A673 (cell line): ENCODE measurements around the gene RNF123. TPM values are rescaled to one million over a fixed set of nuclear protein-coding genes. Genes with fewer than 3 reads are reported as not detected.

Source experiments
- BruUV-seq: library from RNA; stranded (reverse); fragments of 400-500 nt; replicated peaks from 2 replicates; lab custom pipeline; 2021; lab: Mats Ljungman, UMichigan
- CTCF ChIA-PET: fragments of 300-600 bp; sonication (Branson Sonifier 250); formaldehyde crosslinking; loops from one replicate; lab custom pipeline; 2022; ENCODE audit warnings: antibody characterized with exemption; lab: Charles Lee
- POLR2A ChIA-PET: fragments of 300-600 bp; sonication (Branson Sonifier 250); formaldehyde crosslinking; loops from one replicate; lab custom pipeline; 2022; ENCODE audit warnings: antibody characterized with exemption; ENCODE audit not compliant: low non-redundant PET; lab: Charles Lee
- DNase-seq: peaks from one replicate; pipeline ENCODE4 v3.0.0-alpha.2; 2015; ENCODE audit warnings: low spot score
- H3K27ac ChIP-seq: fragments of 200-600 bp; sonication (generic); 2 replicates; pipeline ENCODE4 v1.5.1; 2016; ENCODE audit warnings: mixed run types, low read depth, mild to moderate bottlenecking, mixed read lengths, antibody characterized with exemption, low read length; ENCODE audit not compliant: poor library complexity, severe bottlenecking
- H3K27me3 ChIP-seq: fragments of 200-600 bp; sonication (generic); replicated peaks from 2 replicates; pipeline ENCODE4 v1.6.1; 2017; ENCODE audit warnings: mixed run types, low read depth, mild to moderate bottlenecking, mixed read lengths, antibody characterized with exemption, low read length; ENCODE audit not compliant: insufficient read depth, poor library complexity
- H3K36me3 ChIP-seq: fragments of 200-600 bp; sonication (generic); 2 replicates; pipeline ENCODE4 v1.6.1; 2016; ENCODE audit warnings: mixed run types, mild to moderate bottlenecking, mixed read lengths, antibody characterized with exemption, low read length; ENCODE audit not compliant: insufficient read depth, poor library complexity, severe bottlenecking
- H3K4me1 ChIP-seq: fragments of 200-600 bp; sonication (generic); 2 replicates; pipeline ENCODE4 v1.6.1; 2017; ENCODE audit warnings: mixed run types, mild to moderate bottlenecking, mixed read lengths, antibody characterized with exemption, low read length; ENCODE audit not compliant: insufficient read depth, poor library complexity, severe bottlenecking
- H3K4me3 ChIP-seq: fragments of 200-600 bp; sonication (generic); 2 replicates; pipeline ENCODE4 v1.5.1; 2016; ENCODE audit warnings: low read depth, mixed run types, mild to moderate bottlenecking, mixed read lengths, low read length; ENCODE audit not compliant: poor library complexity, severe bottlenecking
- H3K9me3 ChIP-seq: fragments of 200-600 bp; sonication (generic); 2 replicates; pipeline ENCODE4 v1.6.1; 2016; ENCODE audit warnings: mixed run types, low read depth, mild to moderate bottlenecking, mixed read lengths, antibody characterized with exemption, low read length; ENCODE audit not compliant: poor library complexity, severe bottlenecking
- EZH2 ChIP-seq: fragments of 200-600 bp; sonication (generic); IDR thresholded peaks from 2 replicates; pipeline ENCODE4 v1.6.1; 2017; ENCODE audit warnings: borderline replicate concordance, low read depth, mild to moderate bottlenecking, mixed read lengths, antibody characterized with exemption, low read length; ENCODE audit not compliant: poor library complexity, severe bottlenecking
- intact Hi-C: fragments of 100-400 bp; cut with micrococcal nuclease; formaldehyde crosslinking; loops from one replicate; pipeline ENCODE4 v1.10.0; 2022; ENCODE audit not compliant: unreplicated experiment
- total RNA-seq: library from RNA; stranded (reverse); gene quantifications from 2 replicates; pipeline ENCODE4 v1.2.3, GENCODE V29; 2021
- TF ChIP-seq, protein P1 (sequence below): fragments of 300-800, 200-600 bp; sonication (generic); conservative IDR thresholded peaks from 2 replicates; pipeline ENCODE4 v1.5.1; 2017; ENCODE audit warnings: low read depth, mild to moderate bottlenecking, antibody characterized with exemption, low read length, moderate library complexity, mixed read lengths

RNF123 gene
- total RNA-seq, 1 experiment from 2014 or later = 31.5 TPM

DNA sequence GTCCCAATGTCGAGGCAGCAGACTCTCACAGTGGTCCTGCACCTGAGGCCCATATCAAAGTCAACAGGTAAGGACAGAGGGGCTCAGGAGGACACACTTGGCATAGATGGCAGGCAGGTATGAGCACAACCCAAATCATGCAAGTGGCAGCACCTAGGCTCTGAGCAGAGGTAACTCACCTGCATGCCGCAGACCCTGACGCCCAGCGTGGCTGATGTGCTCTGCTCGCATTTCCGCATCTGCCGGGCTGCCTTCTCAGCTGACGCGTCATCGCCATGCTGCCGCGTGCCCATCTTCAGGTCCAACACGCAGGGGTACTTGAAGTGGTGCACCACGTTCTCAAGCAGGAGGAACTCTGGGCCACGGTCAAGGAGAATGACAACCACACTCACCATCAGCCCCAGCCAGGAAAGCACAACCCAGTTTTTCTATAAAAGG, 38.6 kb downstream of the RNF123 start:
- Histone ChIP-seq H3K36me3 (no peaks in the 10 kb centered on the region), H3K4me1 (no peaks in the 10 kb centered on the region), H3K27me3 (no peaks in the 10 kb centered on the region), H3K4me3 (no peak overlapping the region), H3K9me3 (no peaks in the 10 kb centered on the region), H3K27ac (no peak overlapping the region)
- DNase-seq = no peak
- BruUV-seq = no TSS peak
- TF ChIP-seq EZH2 = no peak
- TF ChIP-seq, protein P1, sequence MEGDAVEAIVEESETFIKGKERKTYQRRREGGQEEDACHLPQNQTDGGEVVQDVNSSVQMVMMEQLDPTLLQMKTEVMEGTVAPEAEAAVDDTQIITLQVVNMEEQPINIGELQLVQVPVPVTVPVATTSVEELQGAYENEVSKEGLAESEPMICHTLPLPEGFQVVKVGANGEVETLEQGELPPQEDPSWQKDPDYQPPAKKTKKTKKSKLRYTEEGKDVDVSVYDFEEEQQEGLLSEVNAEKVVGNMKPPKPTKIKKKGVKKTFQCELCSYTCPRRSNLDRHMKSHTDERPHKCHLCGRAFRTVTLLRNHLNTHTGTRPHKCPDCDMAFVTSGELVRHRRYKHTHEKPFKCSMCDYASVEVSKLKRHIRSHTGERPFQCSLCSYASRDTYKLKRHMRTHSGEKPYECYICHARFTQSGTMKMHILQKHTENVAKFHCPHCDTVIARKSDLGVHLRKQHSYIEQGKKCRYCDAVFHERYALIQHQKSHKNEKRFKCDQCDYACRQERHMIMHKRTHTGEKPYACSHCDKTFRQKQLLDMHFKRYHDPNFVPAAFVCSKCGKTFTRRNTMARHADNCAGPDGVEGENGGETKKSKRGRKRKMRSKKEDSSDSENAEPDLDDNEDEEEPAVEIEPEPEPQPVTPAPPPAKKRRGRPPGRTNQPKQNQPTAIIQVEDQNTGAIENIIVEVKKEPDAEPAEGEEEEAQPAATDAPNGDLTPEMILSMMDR = no peak
- ChIA-PET CTCF (no interaction called here), POLR2A (no interaction called here)
- intact Hi-C loops = loop anchor here (10.0 kb wide), 1 partner anchor 117 kb away; no protein-coding TSS in a partner anchor

DNA sequence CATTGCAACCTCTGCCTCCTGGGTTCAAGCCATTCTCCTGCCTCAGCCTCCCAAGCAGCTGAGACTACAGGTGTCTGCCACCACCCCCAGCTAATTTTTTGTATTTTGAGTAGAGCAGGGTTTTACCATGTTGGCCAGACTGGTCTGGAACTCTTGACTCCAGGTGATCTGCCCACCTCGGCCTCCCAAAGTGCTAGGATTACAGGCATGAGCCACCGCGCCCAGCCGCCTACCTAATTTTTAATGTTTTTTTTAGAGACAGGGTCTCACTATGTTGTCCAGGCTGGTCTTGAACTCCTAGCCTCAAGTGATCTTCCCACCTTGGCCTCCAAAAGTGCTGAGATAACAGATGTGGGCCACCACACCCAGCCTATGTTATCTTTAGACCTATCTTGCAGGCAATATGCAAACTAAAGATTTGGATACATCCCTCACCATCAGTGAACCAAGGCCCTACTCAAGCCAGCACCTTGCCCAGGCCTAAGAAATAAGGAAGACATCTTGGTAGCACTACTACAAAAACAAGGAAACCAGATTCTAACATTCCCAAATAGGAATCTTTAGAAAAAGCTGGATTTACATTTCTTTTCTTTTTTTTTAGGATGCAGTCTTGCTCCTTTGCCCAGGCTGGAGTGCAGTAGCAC, 40.7 kb downstream of the RNF123 start:
- Histone ChIP-seq H3K9me3 (no peaks in the 10 kb centered on the region), H3K4me1 (no peaks in the 10 kb centered on the region), H3K27ac (no peak overlapping the region), H3K36me3 (no peaks in the 10 kb centered on the region), H3K27me3 (no peaks in the 10 kb centered on the region), H3K4me3 (no peak overlapping the region)
- intact Hi-C loops = loop anchor here (10.0 kb wide), 1 partner anchor 115 kb away; no protein-coding TSS in a partner anchor
- no peak for DNase-seq
- BruUV-seq = no TSS peak
- TF ChIP-seq, protein P1 = no peak
- TF ChIP-seq EZH2 = no peak
- CTCF ChIA-PET = no interaction called here
- POLR2A ChIA-PET = no interaction called here

DNA sequence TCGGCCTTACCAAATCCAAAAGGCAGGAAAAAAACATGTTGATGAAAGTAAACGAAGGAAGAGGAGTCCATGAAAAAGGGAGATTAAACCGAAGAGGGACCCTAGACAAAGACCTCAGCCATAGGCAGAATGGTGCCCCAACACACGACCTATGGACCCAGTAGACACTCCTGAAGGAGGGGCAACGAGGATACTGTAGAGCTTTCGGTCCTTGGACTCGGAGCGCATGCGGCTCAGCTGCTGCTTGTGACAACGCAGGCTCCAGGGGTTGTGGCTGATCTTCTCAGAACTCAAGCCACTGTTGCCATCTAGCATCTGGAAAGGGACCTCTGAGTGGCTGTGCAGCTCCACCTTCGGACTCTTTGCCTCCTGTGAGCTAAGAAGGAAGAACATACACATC, 43.2 kb downstream of the RNF123 start:
- ChIA-PET POLR2A (no interaction called here), CTCF (no interaction called here)
- Histone ChIP-seq H3K27me3 (no peaks in the 10 kb centered on the region), H3K4me3 (no peak overlapping the region), H3K27ac (no peak overlapping the region), H3K36me3 (no peaks in the 10 kb centered on the region), H3K4me1 (no peaks in the 10 kb centered on the region), H3K9me3 (no peaks in the 10 kb centered on the region)
- TF ChIP-seq, protein P1 = no peak
- no peak for TF ChIP-seq EZH2
- no peak for DNase-seq
- intact Hi-C loops = no loop called here
- BruUV-seq = no TSS peak
